GM21515 (cell line): ENCODE measurements around the gene ARPC1A.
"Not testable (repeated sequence)": the region's sequence is repeated elsewhere in the genome, so short reads cannot be mapped to it uniquely, and the experiment has no call there.

ENCODE experiments used
- ATAC-seq: cut with Tn5 transposase; IDR thresholded peaks from one replicate; pipeline ENCODE4 v1.9.1; 2021; ENCODE audit not compliant: unreplicated experiment

Gene ARPC1A

GRCh38 chr7:99320371-99320770 is 5.3 kb upstream of the ARPC1A start:
- ATAC-seq: no peak

DNA sequence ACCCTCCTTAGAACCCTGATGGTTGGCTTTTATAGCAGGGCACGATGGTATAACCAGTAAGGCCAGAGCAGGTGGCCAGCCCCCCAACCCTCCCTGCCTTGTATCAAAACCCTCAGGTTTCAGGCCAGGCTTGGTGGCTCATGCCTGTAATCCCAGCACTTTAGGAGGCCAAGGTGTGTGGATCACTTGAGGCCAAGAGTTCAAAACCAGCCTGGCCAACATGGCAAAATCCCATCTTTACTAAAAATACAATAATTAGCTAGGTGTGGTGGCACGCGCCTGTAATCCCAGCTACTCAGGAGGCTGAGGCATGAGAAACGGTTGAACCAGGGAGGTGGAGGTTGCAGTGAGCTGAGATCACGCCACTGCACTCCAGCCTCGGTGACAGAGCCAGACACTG is 3.0 kb upstream of the ARPC1A start:
- not testable (repeated sequence) for ATAC-seq

GRCh38 chr7:99324559-99324958 is 1.1 kb upstream of the ARPC1A start:
- ATAC-seq: no peak

GRCh38 chr7:99325001-99325493 is 651 bp upstream of the ARPC1A start:
- no peak for ATAC-seq

DNA sequence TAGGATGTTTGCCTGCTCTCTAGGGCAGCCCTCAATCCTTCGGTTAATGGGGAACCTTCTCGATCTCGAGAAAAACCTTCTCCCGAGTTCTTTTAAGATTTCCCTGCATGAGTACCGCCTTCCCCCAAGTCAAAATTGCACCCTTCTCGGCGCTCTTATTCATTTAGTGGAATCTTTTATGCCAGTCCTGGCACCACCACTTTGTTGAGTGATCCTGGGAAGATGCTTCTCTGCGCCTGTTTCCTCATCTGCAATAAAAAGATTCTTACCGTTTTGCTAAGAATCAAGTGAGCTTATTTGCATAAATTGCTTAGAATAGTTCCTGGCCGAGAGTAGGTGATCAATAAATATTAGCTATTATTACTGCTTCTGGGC is 697 bp downstream of the ARPC1A start:
- no peak for ATAC-seq

GRCh38 chr7:99330314-99330961 is 4.7 kb downstream of the ARPC1A start:
- ATAC-seq: not testable (repeated sequence)

- no peak for ATAC-seq
Measured at GRCh38 chr7:99331002-99331401, 5.3 kb downstream of the ARPC1A start.

- ATAC-seq: no peak
Measured at GRCh38 chr7:99339595-99339994, 13.9 kb downstream of the ARPC1A start.

GRCh38 chr7:99340659-99341058 is 15.0 kb downstream of the ARPC1A start:
- ATAC-seq: no peak

GRCh38 chr7:99344061-99344647 is 18.5 kb downstream of the ARPC1A start:
- ATAC-seq: no peak

- not testable (repeated sequence) for ATAC-seq
Measured at GRCh38 chr7:99350641-99351040, 24.9 kb downstream of the ARPC1A start.

GRCh38 chr7:99352247-99352646 is 26.5 kb downstream of the ARPC1A start:
- no peak for ATAC-seq

- no peak for ATAC-seq
Measured at GRCh38 chr7:99355098-99355497, 29.4 kb downstream of the ARPC1A start.

- no peak for ATAC-seq
Measured at GRCh38 chr7:99357701-99358490, 32.2 kb downstream of the ARPC1A start.

DNA sequence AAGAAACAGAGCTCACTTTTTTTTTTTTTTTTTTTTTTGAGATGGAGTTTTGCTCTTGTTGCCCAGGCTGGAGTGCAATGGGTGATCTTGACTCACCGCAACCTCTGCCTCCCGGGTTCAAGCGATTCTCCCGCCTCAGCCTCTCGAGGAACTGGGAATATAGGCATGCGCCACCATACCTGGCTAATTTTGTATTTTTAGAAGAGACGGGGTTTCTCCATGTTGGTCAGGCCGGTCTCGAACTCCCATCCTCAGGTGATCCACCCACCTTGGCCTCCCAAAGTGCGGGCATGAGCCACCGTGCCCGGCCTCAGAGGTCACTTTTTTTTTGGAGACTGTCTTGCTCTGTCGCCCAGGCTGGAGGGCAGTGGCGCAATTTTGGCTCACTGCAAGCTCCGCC is 32.8 kb downstream of the ARPC1A start:
- ATAC-seq: not testable (repeated sequence)

GRCh38 chr7:99359465-99360154 is 33.9 kb downstream of the ARPC1A start:
- no peak for ATAC-seq

DNA sequence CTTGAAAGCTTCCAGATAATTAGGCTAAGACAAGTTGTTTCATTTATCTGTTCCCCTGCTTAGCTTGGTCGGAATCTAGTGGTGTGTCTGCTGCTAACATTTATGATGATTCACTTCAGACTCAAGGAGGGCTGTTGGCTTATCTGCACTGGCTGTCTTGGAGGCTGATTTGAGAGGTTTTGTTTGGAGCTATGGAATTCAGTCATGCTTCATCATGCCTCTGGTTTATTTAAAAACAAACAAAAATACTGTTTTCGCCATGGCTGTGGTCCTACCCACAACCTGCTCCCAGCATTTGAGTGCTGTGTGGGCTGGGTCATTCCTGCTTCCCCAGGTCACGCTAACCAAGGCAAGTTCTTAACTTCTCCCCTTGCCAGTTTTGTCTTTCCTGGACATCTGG is 37.1 kb downstream of the ARPC1A start:
- no peak for ATAC-seq

- no peak for ATAC-seq
Measured at GRCh38 chr7:99363286-99363685, 37.6 kb downstream of the ARPC1A start.

- no peak for ATAC-seq
Measured at GRCh38 chr7:99365318-99366141, 39.8 kb downstream of the ARPC1A start.

DNA sequence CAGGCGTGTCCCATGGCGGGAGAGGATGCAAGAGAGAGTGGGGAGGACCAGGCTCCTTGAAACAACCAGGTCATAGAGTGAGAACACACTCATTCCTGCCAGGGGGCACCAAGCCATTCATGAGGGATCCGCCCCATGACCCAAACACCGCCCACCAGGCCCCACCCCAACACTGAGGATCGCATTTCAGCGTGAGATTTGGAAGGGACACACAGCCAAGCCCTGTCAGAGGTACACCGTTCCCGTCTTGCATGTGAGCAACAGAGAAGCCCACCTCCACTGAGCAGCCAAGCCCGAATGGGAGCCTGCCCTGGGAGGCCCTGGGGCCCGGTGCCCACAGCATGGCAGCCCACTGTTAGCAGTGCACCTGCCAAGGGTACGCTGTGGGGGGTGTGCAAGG is 40.9 kb downstream of the ARPC1A start:
- ATAC-seq: no peak
